HG03175 (cell line): Measurements from ENCODE around the gene UTP25.

ENCODE experiments used
- ATAC-seq: cut with Tn5 transposase; IDR thresholded peaks from one replicate; pipeline ENCODE4 v1.9.1; 2021; ENCODE audit warnings: mild to moderate bottlenecking, moderate library complexity; ENCODE audit not compliant: unreplicated experiment

Gene UTP25

DNA sequence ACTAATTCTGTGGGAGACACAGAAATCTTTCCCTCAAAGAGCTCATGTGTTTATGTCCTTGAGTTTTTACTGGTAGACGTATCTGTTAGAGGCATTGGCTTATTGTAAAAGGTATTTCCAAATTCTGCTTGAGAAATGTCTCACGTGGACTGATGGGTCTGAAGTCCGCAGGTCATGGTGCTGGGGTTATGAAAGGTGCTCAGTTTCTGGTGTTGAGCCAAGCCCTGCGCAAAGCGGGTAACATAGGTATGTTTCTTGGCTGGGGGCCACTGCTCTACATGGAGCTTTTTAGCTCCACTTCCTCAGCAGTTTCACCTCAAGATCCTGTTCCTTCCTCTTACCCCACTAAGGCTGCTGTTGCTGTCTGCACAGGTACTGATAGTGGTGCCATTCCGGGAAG, 10.8 kb downstream of the UTP25 start:
- ATAC-seq, result no peak

DNA sequence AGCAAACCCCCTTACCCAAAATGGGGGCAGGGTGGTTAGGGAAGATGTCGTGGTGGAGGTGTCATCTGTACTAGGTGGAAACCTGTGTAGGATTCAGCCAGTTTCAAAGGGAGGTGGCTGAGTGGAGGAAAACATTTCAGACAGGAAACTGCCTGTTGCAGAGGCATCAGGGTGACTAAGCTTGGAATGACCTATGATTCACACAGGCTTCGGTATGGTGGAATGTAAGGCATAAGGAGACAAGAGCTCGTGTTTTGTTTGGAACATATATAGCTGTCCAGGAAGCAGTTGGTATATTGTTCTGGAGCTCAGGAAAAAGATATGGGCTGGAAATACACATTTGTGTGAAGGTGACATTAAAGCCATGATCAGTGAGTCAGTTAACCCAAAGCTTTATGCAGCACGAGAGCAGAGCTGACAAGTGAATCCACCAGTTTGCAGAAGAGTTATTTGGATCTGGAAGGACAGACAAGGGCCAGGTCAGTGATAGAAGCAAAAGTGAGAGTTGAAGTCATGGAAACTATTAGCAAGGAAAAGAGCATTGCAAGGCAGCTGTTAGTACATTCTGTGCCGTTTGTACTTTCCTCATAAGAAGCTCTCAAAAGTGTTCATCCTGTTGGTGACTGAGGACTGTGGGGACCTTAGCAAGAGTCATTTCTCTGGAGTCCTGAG, 12.2 kb downstream of the UTP25 start:
- no peak for ATAC-seq

DNA sequence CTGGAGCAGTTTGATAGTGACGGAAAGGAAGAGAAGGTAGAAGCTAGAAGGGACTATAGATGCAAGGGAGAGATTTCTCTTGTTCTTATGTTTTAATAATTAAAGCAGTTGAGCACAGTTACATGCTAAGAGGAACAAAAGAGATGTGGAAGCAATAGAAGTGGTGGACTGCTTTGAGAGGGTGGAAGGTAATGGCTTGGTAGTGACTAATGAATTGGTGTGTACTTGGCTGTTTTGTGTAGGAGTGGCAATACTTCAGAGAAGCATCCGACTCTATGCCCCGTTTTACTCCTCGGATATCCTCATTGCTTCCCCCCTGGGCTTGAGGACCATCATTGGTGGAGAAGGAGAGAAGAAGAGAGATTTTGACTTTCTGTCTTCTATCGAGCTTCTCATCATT, 12.8 kb downstream of the UTP25 start:
- no peak for ATAC-seq

DNA sequence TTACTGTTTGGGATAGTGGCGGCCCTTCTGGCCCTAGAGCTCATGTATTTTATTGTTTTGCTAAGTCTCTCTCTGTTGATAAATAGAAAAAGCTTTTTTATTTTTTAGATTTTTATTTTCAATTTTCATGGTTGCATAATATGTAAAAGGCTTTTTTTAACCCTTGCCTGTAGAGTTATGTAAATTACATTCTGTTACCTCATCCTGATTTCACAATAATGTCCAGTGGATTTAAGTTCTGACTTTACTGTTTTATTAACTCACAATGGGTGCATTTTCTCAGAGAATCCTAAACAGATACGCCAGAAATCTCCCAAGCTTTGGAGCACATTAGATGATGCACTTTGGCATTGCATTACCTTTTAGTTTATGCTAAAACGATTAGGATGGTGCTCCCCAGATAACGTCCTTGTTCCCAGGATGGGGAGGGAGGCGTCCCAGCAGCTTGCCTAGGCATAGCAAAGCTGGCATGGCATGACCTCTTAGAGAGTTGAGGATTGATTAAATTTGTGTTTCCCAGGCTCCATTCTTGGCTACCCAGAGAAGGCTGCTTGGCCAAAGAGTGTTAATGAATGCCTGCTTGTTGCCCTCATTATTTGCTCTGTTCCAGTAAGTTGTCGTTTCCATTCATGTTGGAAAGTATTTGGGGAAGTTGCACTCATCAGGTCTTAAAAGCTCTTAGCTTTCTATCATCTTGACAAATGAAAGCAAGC, 17.1 kb downstream of the UTP25 start:
- no peak for ATAC-seq

DNA sequence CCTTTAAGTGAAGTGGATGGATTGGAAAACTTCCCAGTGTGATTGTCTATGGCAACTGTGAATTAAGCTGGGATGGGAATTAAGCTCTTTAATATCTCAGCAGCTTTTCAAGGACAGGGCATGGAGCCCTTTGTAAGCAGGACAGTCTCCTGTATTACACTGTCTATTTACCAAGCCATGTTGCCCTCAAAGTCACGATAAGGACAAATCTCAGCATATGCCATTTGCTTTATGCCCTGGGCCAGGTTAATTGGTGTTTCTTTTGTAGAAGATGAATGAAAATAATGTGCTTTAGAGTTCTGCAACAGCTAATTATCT, 17.6 kb downstream of the UTP25 start:
- ATAC-seq, result no peak

DNA sequence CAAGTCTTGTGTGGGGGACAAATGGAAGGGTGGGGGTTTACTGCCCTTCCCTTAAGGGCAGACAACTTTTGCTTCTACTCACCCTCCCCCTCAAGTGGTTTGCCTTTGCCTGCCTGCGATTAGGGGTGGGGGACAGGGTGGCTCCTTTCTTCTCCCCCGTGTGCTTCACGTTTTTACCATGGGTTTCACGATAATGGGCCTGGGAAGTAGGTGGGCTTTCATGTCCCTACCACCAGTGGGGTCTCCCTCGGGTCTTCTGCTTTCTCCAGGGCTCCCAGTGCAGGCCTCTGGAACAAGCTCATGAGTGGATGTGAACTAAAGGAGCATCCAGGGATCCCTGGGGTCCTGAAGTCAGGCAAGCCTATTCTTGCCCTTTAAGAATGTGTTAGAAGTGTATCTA, 21.6 kb downstream of the UTP25 start:
- ATAC-seq, result no peak

DNA sequence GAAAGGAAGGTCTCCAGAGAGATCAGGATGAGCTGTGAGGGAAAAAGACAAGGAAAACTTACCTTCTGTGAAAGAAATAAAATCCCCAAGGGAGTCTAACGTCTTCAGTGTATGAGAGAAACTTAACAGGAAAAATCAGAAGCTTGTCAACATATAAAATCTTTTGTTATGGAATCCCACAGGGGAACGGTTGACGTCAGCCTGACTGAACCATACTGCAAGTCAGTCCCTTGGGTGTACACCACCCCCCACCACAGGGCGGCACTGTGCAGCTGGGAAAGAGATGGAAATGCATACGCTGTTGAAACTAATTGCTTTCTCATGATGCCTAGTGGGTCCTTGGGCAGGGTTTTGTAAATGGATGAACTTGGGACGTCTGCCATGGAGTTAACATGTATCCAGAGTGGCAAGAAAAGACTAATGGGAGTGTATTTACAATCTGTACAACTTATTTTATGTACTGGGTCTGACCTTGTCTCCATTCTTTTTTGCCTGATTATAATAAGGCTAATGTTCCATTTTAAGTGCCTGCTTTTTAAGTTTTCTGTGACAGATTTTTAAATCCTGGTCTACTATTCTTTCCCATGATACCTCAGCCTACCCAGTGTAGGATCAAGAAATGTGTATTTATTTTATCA, 22.7 kb downstream of the UTP25 start:
- peak; percentile 45 for ATAC-seq

DNA sequence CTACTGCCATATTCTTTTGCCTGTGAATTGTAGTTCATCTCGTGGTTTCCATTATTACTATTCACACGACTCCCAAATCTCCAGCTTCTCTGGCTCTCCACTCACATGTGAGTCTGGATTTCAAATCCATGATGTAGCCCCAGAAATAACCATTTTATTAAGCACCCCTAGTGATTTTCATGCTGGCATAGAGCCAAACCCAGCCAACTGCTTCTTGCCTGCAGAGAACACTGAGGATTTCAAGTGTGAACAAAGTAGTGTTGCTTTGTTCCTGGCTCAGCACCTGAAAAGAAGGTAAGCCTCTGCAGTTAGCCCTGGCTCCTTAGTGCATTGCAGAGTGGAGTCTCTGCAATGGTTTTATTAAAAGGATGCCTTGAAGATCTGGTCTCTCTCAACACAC, 25.9 kb downstream of the UTP25 start:
- ATAC-seq, result no peak

DNA sequence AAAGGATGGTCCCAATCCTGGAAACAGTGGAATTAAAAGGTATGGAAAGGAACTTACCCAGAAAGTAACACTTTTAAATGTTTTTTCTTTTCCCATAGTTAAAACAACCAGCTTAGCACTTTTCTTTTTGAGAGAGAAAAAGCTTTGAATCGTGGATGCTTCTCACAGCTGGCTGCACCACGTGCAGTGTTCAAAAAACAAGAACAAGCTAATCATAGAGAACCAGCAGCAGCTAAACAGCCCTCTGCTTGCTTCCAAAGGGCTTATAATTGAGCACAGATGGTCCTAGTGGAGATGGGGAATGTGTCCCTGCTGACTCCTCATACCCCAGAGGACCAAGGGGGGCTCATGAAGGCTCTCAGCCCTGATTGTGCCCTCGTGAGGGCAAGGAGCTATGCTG, 26.4 kb downstream of the UTP25 start:
- ATAC-seq, result no peak

DNA sequence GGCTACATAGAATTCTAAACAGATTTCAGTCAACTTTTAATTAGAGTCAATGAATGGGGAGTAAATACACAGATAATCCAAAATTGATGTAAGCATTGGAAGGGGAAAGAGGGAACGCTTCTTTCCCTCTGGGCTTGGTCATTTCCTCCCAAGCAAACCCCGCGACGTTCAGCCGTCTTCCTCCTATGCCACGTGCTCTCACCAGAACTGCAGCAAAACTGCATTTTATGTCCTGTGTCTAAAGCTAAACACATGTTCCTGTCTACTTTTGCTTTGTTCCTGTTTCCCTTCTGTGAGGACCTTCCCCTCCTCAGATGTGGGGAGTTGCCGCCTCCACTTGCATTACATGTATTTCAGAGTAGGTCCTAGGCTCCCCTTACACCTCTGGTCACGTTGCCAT, 27.2 kb downstream of the UTP25 start:
- ATAC-seq, result no peak

DNA sequence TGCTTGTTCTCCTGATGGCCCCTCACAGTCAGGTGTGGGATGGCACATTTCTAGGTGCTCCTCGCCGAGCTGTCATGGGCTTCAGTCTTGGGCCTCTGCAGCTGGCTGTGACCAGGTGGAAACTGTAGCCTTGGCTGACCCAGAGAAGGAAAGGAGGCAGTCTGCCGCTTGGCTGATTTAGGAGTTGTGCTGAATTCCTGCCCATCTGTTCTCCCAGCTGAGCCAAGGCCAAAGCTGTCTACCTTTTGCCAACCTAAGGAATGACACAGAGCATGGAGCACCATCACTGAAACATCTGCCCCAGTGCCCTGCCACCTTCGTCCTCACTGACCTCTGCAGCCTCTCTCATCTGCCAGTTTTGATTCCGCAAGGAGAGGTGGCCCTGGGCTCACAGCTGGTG, 27.9 kb downstream of the UTP25 start:
- no peak for ATAC-seq

DNA sequence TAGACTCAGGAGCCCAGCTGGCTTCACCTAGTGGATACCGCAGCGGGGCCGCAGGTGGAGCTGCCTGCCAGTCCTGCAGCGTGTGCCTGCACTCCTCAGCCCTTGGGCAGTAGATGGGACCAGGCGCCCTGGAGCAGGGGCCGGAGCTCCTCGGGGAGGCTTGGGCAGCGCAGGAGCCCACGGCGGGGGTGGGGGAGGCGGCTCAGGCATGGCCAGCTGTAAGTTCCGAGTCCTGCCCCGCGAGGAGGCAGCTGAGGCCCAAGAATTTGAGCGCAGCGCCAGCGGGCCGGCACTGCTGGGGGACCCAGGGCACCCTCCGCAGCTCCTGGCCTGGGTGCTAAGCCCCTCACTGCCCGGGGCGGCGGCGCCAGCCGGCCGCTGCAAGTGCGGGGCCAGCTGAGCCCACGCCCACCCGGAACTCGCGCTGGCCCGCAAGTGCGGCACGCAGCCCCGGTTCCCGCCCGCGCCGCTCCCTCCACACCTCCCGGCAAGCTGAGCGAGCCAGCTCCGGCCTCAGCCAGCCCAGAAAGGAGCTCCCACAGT, 30.9 kb downstream of the UTP25 start:
- no peak for ATAC-seq

DNA sequence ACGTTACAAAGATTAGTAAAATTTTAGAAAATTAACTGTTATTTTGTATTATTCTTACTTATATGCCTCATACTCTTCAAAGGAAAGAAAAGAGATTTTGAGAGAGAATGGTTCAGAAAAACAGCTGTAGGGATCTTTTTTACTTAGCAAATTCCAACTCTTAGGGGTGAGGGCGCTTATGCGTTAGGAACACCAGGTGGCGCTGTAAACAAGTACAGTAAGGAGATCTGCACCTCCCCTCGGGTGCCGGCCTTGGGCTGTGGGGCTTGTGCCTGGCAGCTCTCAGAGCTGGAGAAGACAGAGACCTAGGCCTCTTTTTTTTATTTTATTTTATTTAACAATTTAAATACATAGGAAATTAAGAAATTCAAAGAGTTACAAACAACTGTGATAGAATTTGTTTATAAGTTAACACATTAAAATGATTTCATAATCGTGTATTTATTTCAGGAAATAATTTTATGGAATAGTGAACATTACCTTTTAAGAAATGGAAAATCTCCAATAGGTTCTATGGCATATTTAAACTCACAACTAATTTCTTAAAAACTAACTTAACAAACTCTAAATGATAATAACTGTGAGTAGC, 32.6 kb downstream of the UTP25 start:
- ATAC-seq, result peak; percentile 95

DNA sequence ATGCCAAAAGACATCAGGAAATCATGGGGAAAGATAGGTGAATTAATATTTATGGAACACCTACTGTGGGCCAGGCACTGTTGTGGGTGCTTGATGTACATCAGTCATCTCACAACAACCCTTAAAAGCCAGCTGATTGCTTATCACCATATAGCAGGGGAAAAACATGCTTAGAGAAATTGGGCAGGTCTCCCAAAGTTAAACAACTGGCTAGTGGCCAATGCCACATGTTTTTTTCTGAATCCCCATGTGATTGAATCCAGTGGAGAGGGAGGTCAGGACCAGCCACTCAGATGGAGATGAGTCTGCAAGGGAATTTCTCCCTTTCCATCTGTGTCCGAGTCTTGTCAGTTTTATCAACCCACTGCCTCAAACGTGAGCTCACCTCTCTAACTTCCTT, 33.5 kb downstream of the UTP25 start:
- no peak for ATAC-seq

DNA sequence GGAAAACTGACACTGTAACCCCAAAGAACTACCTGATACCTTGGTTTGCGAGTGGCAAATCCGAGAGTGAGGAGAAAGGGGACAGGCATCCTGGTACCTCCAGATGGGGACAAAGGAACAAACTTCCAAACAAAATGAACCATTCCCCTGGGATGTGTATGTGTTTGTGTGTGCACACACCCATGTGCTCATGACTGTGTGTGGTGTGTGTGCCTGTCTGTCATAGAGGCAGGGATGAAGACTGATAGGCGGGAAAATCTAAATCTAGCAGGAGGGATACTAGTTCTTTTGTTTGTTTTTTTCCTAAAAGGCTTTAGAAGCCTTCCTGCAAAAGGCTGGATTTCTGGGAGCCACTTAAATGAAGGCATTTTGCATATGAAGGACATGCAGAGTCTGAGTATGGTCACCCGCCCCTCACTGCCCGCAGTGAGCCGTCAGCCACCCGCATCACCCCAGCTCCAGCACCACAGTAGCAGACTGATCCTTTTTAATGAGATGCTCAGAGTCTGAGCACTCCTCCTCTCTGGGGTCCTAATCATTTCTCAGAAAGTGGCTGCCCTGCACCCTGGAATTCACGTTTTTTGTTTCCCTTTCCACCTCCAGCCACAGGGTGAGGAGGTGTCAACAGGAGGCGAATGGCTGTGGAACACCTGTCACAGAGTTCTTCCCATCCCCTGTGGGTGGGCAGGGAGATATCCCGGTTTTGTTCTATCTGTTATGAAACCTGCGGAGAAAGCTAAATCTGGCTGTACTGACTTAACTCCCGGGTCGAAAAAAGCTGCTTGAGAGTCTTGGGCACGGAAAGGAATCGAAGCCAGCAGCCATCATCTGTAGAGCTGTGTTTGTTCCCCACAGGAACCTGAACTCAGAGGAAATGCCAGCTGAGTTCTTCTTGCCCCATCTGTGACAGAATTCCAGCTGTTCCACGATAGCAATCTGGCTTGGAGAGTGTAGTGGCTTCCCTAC, 34.9 kb downstream of the UTP25 start:
- ATAC-seq, result no peak

DNA sequence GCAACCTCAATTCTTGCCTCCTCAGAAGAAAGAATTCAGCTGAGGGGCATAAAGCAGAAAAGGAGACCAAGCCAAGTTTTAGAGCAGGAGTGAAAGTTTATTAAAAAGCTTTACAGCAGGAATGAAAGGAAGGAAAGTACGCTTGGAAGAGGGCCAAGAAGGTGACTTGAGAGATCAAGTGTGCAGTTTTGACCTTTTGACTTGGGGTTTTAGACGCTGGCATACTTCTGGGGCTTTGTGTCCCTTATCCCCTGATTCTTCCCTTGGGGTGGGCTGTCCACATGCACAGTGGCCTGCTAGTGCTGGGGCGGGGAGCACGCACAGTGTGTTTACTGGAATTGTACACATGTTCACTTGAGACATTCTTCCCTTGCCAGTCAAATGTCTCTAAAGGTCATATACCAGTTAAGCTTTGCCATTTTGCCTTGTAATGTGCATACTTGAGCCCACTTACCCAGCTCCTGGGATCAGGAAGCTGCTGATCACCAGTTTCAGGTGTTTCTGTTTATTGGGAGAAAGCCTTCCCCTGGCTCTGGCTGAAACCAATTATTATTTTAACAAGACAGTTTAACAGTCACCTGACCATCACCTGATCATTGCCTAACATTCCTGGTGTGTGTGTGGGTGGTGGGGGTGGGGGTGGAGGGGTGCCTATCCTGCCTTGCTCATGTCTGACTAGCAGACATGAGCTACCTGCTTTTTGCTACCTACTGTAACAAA, 36.2 kb downstream of the UTP25 start:
- no peak for ATAC-seq

DNA sequence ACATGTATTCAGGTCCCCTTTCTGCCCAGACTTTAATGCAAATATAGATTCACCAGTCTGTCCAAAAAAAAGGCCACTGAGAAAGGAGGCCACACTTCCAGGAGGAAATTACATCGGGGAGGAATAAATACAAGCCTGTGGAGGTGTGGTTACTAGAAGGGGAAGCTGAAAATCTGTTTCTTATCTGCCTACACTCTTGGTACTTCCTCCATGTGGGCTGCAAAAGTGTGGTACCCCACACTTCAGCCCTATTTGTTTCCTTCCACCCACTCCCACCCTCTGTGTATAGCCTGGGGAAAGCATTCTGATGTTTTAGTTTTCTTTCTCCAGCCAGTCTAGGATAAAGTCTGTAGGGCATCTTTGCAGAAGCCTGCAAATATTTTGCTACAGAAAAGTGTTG, 38.4 kb downstream of the UTP25 start:
- ATAC-seq, result no peak

DNA sequence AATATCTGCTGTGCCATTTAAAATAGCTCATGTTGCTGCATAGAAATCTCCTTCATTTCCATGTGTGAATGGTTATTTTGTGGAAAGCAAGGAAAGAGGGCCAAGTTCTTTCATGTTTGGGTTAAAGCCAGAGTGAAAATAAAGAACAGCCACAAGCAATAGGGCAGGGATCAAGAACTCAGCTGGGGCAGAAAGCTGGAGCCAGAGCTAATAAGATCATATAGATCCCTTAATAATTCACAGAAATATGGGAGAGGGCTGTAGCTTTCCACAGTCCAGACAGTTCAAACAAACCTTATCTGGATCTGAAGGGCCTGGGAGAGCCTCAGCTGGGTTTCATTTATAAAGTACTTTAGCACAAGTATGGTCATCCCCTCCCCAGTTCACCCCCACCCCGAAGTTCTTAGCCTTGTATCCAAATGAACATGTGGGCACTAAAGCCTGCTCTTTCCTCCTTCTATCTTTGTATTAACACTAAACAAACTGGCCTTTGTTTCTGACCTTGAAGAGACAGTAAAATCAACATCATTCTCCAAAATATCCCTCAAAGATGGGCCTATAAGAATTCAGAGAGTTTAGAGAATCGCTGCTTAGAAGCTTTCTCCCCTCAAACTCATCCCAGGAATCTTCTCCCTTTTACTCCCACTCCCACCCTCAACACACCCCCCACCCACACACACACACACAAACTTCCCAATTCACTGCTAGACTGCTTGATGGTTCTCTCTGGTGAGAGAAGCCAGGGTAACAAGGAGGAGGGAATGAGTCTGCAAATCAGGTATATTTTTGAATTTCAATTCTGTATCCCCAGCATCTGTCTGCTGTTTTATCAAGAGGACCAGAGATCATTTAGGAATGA, 41.7 kb downstream of the UTP25 start:
- no peak for ATAC-seq

DNA sequence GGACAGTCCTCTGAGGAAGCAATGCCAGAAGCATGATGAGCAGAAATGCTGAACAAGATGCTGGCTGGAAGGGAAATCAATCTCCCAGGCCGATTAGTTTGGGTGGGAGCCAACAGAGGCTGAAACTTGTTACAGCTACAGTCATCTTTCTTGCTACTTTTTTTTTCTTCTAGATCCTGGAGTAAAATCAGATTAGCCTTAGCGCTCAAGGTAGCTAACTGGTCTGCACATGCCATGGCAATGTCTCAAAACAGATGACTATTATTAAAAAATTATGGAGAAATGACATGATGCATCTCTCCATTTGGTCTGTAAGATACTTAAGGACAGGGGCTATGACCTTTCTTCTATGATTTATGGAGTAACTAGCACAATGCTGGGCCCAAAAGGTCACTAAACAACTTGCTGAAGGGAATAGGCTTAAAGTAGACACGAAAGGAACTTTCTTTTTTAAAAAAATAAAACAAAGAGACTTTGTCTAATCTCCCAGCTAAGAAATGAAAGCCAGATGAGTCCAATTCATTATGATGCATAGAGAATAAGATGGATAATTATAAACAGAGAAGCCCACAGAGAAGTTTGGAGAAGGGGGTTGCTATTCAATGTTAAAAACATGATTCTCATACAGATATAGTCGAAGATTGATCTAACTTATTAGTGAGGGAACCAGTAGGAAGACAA, 42.5 kb downstream of the UTP25 start:
- no peak for ATAC-seq
